Stimulated activated CD4-positive, alpha-beta T cell treated with anti-CD3 and anti-CD28 coated beads, TNF-alpha, amount 100 ng/mL, for 24 hours (primary cell): ENCODE results near the gene ZNF236.
A peak's percentile ranks its signal among the peaks of the same experiment; 100 is the strongest.

Experiments
- DNase-seq, 3 experiments: peaks; one replicate each; pipeline ENCODE4 v3.0.0-alpha.2; 2020; ENCODE audit warnings: low read depth in 3 of 3

ZNF236 gene

DNA sequence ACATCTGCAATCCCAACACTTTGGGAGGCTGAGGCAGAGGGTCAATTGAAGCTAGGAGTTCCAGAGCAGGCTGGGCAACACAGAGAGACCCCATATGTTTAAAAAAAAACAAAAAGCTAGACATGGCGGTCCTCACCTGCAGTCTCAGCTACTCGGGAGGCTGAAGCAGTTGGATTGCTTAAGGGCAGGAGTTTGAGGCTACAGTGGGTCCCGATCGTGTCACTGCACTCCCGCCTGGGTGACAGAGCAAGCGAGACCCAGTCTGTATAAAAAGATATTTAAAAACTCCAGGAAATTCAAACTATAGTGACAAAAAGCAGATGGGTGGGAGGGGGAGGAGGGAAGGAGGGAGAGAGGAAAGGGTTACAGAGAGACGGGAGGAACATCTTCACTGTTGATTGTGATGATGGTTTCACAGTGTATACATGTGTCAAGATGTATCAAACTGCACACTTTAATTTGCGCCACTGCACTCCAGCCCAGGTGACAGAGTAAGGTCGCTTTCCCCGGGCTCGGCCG lies 942 bp upstream of the ZNF236 start:
- DNase-seq = no peak

DNA sequence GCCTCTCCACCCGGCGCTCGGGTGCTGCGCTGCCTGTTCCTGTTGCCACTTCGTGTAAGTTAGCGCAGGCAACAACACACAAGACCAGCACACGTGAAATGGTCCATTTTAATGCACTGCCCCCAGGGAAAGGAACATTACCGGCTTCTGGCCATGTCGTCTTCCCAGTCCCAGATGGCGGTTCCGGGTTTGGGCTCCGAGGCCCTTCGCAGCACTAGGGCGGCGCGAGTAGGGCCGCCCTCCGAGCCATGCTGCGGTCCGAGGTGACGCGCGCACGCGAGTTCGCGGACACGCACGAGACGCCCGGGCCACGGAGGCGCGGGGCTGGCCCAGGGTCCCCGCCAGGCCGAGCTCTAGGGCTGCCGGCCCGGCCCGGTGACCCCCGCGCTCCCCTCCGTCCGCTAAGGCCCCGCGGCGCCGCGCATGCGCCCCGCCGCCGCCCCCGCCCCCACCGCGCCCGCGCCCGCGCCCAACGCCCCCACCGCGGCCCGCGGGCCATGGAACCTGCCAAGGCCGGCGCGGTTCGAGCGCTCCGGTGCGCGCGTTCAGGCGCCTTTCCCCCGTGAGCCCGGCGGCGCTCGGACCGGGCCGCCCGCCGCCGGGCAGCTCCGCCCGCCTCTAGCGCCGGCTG lies 367 bp upstream of the ZNF236 start:
- peak; percentile 31 to 53 (median 37) for DNase-seq

DNA sequence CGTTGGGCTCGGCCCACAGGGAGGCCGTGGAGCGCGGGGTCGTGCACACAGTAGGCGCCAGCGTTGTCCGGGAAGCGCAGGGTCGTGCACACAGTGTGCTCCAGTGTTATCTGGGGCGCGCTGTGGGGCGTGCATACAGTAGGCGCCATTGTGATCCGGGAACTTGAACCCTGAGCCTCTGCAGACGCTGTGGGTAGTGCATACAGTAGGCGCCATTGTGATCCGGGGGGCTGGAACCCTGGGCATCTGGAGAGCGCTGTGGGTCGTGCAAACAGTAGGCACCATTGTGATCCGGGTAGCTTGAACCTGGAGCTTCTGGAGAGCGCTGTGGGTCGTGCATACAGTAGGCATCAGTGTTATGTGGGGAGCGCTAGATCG lies 793 bp downstream of the ZNF236 start:
- peak in 1 of 3 experiments; percentile 8 for DNase-seq

DNA sequence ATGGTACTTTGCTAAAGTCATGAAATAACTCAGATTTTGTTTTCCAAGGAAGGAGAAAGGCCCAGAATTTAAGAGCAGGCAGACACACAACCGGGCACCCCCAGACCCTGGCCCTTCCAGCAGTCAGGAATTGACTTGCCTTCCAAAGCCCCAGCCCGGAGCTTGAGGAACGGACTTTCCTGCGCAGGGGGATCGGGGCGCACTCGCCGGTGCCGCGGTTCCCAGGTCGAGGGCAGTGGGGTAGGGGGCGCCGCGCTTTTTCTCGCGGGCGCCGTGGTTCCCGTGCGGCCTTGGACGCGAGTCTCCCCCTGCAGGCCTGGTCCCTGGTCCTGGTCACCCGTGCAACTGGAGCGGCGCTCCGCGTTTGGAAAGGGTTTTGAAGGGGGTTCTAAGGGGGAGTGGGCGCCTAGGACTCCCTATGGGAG lies 1.2 kb downstream of the ZNF236 start:
- no peak for DNase-seq

DNA sequence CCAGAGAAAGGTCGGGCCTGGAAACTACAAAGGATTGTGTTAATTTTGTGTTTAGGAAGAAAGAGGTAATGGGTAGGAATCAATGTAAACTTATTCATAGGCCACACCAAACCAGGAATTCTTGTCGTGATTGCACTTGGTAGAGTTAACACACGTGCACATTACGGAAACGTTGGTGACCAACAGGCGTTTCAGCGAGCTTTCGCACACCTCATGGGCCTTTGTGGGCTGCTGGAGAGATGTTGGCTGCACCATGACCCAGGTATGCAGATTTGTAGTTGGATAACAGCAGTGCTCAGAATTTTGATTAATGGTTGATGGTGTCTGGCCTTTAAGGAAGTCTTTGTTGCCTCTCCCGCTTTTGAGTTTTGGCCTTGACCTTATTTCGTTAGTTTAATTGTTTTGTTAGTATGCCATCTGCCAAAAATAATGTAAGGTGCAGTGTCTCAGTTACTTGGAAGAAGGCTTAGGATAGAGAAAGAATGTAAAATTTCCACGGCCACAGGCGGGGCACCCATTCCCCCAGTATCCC lies 1.9 kb downstream of the ZNF236 start:
- DNase-seq = no peak

DNA sequence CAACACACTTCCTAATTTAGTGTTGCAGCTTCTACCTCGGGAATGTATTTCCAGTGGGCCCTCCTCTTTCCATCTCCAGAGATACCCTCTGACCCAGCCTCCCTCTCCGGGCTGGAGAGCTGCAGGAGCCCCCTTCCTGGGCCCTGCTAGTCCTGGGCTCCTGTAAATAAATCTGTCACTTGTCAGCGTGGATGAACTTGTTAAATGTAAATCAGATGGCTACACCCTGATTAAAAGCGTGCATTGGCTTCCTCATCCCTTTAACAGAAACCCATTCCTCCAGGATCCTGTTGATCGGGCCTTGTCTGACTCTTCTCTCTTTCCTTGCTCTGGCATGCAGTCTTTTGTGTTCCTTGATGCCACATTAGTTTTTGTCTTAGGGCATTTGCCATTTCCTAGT lies 2.4 kb downstream of the ZNF236 start:
- no peak for DNase-seq

DNA sequence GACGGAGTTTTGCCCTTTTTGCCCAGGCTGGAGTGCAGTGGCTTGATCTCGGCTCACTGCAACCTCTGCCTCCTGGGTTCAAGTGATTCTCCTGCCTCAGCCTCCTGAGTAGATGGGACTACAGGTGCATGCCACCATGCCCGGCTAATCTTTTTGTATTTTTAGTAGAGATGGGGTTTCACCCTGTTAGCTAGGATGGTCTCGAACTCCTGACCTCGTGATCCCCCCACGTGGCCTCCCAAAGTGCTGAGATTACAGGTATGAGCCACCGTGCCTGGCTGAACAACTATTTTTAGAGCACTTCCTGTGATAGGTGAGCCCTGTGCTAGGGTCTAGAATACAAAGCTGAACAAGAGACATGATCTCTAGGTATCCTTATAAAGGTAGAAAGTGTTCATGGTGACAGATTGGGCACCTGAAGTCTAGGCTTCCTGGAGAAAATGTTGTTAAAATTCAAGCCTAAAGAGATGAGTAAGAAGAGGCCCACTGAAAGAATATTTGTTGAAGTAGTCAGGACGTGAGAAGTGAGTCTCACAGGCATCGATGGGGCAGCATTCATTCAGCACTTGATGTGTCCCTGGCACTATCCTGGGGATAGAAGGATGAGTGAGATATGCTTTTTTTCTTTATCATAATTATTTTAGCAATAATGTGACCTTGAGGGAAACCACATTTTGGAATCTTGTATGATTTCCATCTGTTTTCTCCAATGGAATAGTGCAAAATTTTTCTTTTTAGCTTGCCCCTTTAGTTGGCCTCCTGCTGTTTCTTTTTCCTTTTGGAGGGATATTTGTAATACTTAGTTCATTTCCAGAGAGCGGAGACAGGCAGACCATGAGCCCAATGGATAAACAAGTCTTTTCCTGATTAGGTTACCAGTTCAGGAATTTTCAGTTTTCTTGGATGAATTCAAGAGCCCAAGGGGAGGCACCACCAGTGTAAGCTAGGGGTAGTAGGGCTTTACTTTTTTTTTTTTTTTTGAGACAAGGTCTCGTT lies 5.1 kb downstream of the ZNF236 start:
- no peak for DNase-seq

DNA sequence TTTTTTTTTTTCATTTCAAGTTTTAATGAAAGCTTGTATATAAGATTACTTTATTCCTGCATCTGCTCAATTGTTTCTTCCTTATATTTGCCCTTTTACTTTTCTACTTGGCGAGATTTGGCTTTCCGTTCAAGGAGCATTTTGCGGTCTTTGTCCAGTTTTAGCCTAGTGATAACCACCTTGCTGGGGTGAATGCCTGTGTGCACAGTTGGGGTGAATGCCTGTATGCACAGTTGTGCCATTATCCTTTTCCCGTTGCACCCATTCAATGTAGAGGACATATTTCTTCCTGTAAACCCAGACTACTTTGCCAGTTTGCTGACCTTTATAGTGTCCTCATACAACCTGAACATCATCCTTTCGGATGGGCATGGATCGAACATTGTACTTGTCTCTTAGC lies 12.0 kb downstream of the ZNF236 start:
- no peak for DNase-seq

DNA sequence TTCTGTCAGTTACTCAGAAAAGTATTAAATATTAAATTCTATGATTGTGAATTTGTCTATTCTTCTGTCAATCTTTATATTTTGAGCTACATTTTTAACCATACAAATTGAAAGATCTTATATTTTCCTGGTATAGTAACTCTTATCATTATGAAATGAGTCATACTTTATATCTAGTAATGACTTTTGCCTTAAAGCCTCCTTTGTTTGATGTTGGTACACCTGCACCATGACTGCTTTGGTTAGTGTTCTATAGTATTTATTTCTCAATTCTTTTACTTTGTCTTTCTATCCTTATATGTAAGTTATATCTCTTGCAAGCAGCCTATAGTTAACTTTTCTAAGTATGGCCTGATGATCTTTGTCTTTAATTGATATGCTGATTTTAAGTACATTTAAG lies 13.0 kb downstream of the ZNF236 start:
- no peak for DNase-seq

DNA sequence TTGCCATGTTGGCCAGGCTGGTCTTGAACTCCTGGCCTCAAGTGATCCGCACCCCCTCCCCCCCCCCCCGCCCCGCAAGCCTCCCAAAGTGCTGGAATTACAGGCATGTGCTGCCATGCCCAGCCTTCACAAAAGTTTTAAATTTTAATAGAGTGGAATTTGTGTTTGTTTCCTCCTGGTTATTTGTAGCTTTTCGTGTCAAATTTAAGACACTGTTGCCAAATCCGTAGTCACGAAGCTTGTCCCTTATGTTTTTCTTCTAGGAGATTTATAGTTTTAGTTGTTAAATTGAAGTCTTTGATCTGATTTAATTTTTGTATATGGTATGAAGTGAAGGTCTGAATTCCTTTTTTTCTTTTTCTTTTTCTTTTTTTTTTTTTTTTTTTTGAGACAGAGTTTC lies 14.7 kb downstream of the ZNF236 start:
- no peak for DNase-seq

DNA sequence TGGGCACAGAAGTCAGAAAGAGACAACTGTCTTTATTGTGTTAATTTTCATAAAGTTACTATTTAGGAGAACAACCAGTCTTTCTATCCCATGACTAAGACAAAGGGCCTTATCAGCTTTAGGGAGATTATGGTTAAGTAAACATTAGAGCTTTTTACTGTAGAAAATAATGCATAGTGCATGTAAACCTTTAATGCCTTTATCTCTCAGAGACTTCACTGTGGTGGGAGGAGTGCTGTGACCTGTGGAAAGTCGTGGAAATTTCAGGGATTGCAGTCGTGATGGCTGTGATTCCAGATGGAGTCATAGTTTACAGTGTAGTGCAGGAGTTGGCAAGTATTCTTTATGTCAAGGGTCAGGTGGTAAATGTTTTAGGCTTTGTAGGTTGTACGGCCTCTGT lies 15.8 kb downstream of the ZNF236 start:
- DNase-seq = no peak

DNA sequence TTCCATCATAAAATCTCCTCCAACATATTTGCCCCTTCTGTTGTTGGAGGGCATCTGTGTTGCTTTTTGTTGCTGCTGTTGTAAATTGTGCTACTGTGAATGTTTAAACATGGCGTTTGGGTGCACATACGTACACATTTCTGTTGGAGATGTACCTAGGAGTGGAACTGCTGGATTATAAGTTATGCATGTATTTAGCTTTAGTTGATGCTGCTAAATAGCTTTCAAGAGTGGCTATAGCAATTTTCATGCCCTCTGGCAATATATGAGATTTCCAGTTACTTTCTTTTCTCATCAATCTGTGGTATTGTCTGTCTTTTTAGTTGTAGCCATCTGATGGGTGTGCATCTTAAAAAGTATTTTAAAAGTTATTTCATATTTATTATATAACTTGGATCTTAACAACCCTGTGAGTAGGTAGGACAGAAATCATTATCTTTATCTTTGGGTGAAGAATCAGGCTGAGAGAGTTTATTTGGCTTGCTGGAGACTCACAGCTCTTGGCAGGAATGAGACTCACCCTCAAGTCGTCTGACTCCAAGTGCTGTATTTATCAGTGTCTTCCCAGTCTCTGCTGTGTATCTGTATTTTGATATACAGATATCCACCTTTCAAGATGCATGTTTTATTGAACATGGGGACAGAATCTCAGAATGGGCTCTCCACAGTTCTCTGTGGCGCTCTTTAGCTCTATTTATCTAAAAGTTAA lies 16.9 kb downstream of the ZNF236 start:
- no peak for DNase-seq

DNA sequence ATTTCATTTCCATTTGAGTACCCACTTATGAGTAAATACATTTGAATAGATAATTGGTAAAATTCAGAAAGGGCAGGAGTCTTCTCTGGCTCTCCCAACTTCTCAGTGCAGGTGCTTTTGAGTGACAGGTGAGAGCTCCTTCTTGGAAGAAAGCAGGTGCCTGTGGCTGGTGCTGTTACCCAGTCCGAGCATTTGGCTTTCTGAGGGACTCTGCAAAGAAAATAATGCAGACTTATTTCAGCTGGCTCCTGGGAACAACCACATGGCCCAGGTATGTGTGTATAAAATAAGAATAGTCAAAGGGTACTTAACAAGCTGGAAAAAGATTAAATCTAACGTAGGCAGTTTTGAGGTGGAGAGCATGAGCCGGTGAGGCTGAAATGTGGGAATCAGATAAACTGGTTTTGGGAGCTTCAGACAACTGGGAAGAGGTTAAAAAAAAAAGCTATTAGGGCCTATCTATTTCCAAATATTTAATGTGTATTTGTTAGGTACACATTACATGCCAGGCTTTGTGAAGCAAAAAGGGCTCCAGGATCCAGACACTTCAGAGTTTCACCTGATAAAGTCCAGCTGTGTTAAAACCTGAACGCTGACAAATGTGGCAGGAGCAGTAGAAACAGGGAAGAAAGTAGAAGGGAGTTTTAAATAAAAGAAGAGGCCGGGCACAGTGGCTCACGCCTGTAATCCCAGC lies 20.6 kb downstream of the ZNF236 start:
- no peak for DNase-seq

DNA sequence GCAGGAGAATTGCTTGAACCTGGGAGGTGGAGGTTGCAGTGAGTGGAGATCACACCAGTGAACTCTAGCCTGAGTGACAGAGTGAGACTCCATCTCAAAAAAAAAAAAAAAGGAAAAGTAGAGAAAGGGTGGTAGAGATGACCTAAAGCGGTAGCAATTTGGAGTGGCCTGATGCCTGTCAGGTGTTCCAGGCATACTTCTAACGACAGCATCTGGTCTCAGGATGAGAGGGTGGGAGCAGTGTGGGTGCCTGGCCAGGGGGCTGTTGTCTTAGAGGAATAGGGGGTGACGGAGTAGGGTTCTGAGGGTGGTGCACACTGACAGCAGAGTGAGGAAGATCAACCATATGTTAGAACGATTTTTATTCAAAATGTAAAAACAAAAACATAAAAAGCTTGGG lies 21.8 kb downstream of the ZNF236 start:
- no peak for DNase-seq

DNA sequence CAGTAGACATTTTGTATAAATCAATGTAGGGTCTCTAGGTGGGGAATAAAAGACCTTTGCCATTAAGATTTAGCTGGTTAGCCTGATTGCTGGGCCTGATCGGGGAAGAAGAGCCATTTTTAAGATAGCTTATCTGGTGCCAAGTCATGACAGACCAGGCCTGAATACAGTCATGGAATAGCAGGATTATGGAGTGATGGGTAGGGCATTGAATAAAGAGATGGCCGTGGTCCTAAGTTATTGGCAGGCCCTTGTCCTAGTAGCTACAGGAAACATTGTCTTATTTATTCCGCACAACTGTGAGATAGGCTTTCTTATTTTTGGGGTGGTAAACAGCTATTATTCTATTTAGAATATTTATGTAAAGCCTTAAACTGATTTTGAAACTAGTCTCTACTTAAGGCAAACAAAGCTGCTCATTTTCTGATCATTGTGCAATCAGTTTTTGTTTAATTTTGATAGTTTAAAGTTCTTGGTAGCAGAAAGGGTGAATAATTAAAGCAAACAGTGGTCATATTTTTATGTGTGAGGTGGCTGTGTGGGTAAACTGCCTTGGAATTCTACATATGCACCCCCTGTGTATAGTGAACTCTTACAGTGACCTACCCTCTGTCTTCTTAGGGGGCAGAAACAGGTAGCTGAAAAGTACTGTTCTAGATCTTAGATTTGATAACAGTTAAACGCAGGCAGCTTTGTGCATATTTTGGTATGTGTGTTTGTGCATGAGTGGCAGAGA lies 22.6 kb downstream of the ZNF236 start:
- no peak for DNase-seq

DNA sequence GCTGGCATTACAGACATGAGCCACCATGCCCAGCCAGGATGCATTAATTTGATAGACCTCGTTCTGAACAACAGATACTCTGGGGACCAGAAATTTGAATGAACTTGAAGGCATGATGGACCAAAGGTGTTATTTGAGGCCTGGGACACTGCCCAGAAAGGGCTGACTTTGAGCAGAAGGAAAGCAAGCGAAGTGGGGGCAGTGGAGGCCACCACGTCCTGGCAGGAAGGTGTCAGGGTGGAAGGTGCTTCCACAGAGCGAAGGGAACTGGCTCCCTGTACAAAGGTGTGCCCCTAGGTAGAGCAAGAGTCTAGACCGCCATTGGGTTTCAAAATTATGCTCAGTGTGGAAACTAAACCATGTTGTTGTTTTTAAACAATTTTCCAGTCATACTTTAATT lies 23.9 kb downstream of the ZNF236 start:
- DNase-seq = no peak

DNA sequence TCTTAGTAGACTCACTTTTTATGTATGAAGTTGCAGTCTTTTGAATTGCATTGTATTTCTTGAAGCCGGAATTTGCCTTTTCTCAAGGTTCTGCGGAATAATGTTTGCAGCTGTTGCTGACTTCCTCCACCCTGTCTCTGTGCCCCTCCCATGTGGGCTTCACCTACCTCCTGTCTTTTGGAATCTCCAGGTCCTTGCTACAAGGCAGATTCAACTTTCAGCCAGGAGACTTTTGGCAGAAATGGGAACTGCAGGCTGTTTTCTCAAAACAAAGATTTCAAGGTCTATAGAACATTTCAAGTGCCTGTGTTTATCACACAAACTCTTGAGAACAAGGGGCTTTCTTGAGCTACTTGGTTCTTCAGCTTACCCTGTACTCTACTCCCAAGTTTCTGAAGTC lies 25.6 kb downstream of the ZNF236 start:
- no peak for DNase-seq

DNA sequence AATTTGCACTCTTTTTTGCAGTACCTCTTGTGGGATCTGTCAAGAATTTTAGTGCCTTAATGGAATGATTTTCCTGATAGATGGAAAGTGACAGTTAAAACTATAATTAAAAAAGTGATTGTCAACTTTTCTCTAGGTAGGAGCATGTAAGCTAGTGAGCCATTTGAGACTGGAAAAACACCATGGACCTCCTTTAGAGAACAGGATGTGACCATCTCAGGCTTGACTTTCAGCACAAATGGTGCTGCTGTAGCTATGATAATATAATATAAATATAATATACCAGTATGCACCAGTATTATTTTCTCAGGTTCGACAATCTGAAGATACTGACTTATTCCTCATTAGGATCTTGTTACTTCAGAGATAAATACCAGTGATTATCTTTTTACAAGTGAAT lies 27.8 kb downstream of the ZNF236 start:
- no peak for DNase-seq

DNA sequence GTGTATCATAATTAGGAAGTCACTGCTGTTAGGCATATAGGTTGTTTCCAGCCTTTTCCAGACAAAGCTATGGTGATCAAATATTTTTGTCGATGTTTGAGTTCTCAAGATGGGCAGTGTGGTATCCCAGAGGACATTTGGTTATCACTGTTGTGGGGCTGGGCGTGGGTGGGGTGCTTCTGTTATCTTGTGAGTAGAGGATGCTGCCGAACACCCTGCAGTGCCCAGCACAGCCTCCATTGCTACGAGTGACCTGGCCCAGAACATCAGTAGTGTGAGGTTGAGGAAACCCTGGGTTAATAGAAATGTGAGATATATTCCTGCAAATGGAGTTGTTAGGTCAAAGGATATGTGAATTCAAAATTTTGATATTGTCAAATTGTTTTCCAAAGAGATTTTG lies 33.2 kb downstream of the ZNF236 start:
- DNase-seq = no peak

DNA sequence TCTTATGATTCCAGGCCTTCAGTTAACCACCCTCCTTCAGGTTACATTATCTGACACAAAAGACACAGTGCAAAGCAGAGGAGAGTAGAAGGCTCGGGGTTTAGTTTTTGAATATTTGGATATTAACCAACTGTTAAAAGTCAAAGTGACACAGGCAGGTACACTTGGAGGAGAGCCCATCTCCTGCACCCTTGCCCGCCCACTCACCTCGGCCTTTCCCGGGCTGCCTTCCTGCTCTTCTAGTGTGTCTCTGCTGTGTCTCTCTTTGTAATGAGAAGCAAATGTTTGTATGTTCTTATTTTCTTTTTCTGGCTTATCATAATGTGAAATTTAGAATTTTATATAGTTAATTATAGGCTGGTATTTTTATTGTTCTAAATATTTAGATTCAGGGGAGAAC lies 35.1 kb downstream of the ZNF236 start:
- DNase-seq = no peak
